GM18873 (cell line): Measurements from ENCODE around the gene SEMA6A.

Experiments used
- ATAC-seq: cut with Tn5 transposase; IDR thresholded peaks from one replicate; pipeline ENCODE4 v1.9.1; 2021; ENCODE audit warnings: mild to moderate bottlenecking, moderate library complexity, moderate number of reproducible peaks; ENCODE audit not compliant: unreplicated experiment, low FRiP score

The SEMA6A gene

DNA sequence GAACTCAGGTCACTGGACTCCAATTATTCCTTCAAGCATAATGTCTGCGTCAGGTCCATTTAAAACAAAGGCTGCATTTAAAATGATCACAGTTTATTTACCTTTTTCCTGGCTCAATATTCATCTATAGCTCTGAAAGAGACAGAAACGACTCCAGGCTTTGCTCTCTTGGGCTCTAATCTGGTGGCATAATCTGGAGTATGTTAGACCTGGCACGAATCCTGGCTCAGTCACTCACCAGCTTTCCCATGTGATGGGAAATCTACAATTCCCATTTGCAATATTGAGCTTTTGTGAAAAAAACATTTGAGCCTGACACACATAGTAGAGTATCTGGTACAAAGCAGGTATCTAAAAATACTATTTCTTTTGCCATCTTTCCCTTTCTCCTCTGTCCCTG is 155.8 kb downstream of the SEMA6A start:
- no peak for ATAC-seq

DNA sequence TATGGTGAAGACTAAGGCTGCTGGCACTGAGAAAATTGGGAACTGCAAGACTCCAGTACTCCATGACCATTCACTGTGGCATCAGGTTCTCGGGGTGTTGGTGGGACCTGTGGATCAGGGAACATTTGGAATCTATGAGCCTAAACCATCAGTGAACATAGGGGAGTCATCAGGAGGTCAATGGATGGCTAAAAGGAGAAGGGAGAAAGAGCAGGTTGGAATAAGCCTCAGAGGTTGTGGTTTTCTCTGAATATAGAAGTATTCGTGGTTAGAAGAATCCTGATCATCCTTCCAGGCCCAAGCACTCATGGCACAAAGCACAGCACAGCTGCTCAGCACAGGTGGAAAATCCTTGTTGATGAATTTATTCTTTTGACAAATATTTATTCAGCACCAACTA is 156.6 kb downstream of the SEMA6A start:
- no peak for ATAC-seq

DNA sequence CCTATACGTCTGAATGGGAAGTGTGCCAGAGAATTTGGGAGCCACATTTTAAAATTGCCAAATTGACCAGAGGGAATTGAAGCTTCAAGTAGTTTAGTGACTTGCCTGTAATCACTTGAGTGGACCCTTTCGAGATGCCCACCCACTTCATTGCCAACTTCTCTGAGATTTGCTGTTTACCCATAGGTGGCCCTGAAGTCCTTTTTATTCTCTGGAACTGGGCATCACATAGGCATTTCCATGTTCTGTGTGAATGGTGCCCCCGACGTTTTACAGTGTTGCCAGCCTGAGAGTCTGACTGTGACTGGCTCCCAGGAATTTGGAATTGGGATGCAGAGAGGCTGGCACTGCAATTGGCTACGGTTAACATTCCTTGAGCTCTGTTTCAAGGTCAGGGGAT is 158.6 kb downstream of the SEMA6A start:
- no peak for ATAC-seq

DNA sequence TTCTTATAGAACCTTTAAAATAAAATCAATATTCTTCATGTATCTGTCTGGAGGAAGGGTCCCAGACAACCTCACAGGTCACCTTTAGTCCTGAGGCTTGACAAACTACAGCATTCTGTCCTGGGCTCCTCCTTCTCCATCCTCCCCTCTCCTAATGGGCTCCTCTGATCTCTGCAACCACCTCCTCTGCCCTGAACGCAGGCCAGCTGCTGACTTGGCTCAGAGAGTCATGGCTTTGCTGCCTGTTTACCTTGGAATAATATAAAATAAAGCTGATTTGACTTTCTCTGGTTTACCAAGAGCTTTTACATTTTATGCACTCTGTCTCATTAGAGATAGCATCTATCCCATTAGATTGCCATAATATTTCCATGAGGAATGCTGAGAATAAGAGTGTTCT is 159.4 kb downstream of the SEMA6A start:
- no peak for ATAC-seq

DNA sequence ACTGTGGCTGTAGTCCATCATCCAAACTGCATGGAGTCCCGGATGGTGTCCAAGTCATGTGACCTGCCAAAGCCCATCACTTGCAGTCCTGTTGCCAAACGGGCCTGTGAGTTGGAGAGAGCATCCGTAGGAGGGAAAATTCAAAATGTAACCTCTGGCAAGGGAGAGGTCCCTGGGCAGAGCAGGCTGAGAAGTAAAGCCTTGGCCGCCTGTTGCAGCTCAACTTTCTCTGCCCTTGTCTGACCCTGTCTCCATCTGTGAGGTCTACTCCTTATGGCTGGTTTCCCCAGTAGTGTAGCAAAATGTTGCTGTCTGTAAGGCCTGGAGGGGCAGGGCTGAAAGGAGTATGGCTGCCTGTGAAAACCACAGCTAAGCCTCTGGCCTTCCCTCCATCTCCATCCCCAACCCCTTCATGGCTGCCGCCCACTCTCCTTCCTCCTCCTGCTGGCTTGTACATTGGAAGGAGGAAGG is 163.5 kb downstream of the SEMA6A start:
- no peak for ATAC-seq

DNA sequence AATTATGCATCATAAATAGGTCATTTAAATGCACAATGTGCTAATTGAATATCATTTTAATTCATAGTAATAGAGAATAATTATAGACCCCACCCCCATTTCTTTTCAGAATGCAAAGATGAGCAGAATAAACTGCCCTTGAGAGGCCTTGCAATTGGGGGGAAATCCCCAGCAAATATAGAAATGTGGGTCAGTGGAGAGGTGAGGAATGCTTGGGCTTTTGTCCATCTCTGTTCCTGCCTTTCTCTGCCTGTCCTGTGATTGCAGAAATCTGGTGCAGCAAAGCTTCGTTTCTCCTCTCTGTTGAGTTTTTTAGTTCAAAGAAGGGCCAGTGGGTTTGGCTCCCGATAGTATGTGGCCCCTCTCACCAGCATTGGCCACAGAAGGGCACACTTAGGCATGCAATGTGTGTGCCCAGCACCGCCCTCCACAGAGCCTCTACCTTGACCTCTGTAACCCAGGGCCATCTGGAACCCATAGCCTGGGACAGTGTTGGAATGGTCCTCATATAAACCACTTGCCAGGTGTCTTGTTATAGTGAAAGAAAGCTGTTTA is 164.2 kb downstream of the SEMA6A start:
- no peak for ATAC-seq

DNA sequence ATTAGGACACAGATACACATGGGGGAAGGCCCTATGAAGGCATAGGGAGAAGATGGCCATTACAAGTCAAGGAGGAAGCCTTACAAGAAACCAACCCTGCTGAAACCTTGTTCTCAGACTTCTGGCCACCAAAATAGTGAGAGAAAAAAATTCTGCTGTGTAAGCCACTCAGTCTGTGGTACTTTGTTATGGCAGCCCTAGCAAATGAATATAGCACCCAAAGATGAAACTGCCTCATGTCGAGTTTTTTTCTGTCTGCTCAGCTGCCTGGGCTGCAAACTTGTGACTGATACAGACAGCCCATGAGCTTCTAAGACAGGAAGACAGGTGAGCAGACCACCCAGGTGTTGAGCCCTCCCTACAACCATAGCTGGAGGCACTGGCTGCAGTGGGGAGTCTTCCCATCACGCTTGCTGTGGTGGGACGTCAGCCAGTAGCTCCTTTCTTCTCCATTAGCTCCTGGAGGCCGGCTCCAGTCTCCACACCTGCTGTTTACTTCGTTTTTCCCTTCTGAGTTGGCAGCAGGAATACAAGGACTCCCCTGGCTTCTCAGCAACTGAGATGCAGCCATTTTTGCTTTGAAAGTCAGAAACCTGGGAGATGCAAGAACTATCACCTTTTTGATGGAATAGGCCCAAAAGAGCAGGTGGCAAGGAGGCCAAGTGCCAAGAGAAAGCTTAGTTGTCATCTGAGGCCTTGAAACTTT is 164.9 kb downstream of the SEMA6A start:
- ATAC-seq = no peak

DNA sequence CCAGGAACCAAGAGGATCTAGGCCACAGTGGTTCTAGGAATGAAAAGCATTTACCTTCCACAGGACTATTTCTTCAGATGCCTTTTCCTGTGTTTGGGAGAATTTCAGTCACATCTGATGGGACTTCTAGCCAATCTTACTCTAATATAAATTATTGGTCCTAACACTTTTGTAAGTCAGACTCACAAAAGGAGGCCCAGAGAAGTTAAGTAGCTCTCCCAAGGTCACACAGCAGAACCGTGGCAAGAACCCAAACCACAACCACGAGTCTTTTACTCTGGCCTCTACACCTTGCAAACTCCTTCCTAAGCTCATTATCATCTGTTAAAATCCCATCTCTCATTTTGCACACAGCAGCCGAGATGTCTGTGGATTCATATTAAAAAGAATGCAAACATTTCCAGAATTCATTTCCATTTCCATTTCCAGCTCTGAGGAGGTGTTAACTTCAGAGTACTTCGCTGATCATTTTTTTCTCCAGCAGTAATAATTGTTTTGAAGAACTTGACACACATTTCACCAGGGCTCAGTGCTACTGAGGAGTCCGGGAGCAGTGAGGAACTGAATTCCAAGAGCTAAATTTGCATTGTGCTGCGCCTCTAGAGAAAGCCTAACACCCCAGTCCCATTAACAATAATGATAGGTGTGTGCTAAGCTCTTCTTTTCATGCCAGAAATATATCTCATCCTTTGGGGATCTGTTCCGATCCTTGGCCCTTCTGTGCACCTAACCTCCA is 168.1 kb downstream of the SEMA6A start:
- no peak for ATAC-seq

DNA sequence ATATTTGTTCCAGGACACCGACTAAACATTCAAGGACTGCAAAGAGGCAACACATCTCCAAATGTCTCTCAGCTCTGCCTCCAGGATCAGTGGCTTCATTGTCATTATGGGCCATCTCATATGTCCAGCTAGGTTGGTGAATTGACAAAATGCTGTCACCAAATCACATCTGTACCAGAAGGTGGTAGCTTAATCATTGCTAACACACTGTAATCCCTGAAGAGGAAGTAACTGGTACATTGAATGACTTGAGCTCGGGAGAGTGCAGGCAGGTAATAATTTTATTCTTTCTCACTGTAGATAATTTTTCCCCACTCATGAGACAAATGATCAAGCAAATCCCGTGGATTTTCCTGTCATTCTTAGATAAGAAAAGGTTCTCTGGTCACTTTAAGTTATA is 169.8 kb downstream of the SEMA6A start:
- ATAC-seq = peak; percentile 59

DNA sequence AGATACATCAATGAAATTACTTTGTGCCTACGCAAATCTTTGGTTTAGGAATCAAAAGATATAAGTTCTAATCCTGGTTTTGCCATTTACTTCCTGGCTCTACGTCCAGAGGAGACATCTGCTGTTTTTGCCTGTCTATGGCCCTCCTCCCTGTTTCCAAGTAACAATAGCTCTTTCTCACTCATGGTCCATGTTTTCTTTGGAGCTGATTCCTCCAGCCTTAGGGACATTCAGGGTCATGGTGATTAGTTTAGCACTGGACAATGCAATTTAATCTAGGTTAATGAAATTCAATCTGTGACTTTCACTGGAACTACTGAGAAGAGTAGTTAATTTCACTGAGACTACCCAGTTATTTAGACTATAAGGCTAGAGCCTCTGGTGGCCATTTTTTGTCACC is 170.6 kb downstream of the SEMA6A start:
- ATAC-seq = no peak

DNA sequence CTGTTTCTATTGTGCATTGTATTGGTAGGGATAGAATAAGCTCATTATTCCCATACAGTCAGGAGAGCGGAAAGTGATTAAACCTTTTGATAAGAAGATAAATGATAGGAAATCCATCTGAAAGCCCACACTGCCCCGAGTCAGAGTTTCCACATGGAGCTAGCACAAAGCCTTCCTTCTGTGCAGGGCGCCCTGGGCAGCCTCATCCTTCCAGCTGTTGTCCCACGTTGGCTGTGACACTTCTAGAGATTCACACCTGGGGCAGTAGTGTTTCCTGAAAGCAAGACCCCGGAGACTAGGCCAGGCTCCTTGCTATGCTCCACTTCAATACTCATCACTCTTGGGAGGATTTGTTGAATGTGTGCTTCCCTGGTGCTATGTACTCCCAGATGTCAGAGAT is 172.4 kb downstream of the SEMA6A start:
- ATAC-seq = no peak

DNA sequence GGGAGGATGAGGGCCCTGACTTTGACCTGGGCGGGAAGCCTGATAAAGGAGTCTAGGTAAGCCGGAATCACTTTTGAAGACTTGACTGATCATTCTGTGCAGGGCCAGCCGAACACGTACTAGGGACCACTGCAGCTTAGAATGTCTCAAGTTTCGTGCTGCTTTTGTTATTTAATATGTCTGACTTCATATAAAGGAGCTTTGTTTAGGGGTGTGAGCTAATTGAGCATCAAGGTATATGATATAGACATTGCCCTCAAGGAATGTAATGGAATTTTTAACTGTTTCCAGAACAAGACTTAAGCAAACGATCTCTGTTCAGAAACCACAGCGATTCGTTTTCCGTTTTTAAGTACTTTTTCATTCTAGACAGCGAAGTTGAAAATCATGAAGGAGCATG is 173.0 kb downstream of the SEMA6A start:
- ATAC-seq = no peak

DNA sequence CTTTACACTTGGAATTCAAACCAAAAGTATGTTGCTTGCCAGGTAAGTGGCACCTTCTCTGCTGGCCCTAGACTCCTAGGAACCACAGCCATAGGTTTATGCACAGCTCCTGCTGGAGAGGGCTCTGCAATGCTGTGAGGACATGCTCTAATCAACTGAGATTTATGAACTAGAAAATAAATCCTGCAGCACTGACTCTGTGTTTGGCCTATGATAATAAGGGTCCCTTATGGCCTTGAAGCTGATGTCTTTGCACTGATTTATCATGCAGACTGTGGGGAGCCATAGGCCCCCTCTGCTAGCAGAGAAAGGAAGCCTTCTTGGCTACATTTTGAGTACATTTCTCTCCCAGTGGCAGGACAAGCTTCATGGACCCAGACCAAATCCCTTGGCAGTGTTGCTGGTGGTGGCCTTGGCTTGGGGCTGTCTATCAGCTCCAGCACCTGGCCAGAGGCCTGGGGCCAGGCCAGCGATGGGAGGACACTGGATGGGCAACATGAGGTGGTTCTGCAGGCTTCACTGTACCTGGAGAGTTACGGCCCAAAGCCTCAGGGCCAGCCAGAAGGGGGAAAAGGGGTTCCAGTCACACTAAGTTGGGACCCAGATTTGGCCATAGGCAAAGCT is 178.0 kb downstream of the SEMA6A start:
- ATAC-seq = no peak

DNA sequence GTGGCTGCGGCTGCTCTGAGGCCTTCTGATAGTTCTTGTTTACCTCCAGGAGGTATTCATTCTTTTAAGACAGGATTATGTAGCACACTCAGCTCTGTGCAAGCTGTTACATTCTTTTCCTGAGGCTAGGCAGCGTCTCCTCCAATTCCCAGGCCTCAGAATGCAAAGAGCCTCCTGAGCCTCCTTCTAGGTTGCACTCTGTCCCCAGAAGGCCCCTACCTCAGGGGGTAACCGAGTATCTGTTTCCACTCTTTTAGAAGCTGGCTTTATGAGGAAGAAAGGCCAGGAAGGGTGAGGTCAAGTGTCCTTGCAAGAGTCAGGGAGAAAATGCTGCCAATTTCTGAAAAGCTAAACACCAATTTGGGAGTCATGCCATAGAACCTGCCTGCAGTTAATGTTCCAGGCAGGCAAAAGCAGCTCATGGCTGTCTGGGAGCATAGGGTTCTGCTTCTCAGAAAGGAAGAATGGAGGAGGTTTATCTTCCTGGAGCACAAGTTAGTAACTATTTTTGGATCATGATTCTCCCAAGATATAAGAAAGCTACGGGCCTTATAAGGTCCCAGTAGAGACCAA is 178.9 kb downstream of the SEMA6A start:
- no peak for ATAC-seq

DNA sequence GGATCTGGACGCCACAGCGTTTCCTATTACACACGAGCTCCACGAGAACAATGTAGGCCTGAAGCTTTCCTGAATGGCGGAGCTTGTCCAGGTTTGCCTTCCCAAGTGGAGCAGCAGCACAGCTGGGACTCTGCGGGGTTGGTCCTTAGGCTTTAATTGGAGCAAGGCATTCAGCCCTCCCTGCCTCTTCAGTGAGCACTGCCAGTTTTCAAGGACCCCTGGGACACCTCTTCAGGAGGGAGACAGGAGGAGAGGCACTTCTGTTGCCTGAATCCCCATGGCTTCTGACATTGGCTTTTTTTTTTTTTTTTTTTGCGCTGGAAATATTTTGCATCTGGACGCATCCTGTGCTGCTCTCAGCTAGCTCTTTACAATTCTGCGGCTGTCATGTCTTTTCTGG is 179.4 kb downstream of the SEMA6A start:
- ATAC-seq = no peak

DNA sequence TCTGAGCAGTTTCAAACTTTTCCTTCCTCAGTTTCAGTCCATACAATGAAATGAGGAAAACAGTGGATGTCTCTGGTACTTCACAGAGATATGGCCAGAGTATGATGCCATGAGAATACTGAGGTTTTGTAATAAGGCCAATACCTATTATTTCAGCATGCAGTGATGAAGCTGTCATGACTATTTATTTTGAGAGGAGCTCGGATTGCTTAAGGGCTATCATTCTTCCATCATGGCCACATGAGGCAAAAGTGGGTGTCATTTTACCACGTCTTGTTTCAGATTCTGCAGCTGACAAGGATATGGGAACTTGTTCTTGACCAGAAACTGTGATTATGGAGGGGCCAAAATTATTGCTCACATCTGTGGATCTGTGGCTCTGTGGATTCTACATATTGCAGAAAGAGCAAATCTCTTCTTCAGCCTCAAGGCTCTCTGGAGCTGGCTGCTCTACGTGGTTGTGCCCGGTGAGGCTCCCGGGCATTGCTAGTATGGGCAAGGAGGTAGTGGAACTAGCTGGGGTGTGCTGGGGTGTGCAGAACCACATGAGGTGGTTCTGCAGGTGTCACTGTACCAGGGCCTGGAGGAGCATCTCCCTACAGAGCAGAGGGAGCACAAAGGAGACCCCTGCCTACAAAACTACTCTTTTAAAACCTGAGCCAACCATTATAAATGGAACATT is 180.3 kb downstream of the SEMA6A start:
- ATAC-seq = no peak
